ENCODE results near the gene TPCN1.
A peak's percentile ranks its signal among the peaks of the same experiment; 100 is the strongest.

The TPCN1 gene

GRCh38 chr12:113245695-113246477 lies 24.6 kb downstream of the TPCN1 start (continued):
- TF ChIP-seq ZNF555 (tag by site-specific recombination; conservative IDR thresholded peaks at IDR 0.05) = no peak
- TF ChIP-seq HIC1 (tag by site-specific recombination; IDR thresholded peaks at IDR 0.05) = peak; percentile 29; the same call in 1 of the 2 replicates
- no peak for TF ChIP-seq YY2 (tag by site-specific recombination; IDR thresholded peaks at IDR 0.05)
- TF ChIP-seq ZBTB48 (tag by site-specific recombination; IDR thresholded peaks at IDR 0.05) = peak; percentile 74
- 0 out of 2 replicates have a peak, but pooled peaks have one; percentile 43 for TF ChIP-seq REPIN1 (tag by site-specific recombination; IDR thresholded peaks at IDR 0.05; ENCODE audit: low read depth)
- 0 out of 2 replicates have a peak, but pooled peaks have one; percentile 22 for TF ChIP-seq SP2 (tag by site-specific recombination; IDR thresholded peaks at IDR 0.05)
- no peak for TF ChIP-seq AEBP2 (tag by site-specific recombination; IDR thresholded peaks at IDR 0.05; ENCODE audit: borderline replicate concordance)
- TF ChIP-seq ZBTB21 (tag by site-specific recombination; IDR thresholded peaks at IDR 0.05) = peak; percentile 97
- TF ChIP-seq GLIS1 (tag by site-specific recombination; IDR thresholded peaks at IDR 0.05) = peak; percentile 93
- no peak for TF ChIP-seq ZFP41 (tag by site-specific recombination; IDR thresholded peaks at IDR 0.05; ENCODE audit: borderline replicate concordance)
- TF ChIP-seq ZNF626 (tag by site-specific recombination; IDR thresholded peaks at IDR 0.05) = no peak
- no peak for TF ChIP-seq ZNF670 (tag by site-specific recombination; IDR thresholded peaks at IDR 0.05; ENCODE audit: low read depth)
- no peak for TF ChIP-seq ZNF654 (tag by site-specific recombination; IDR thresholded peaks at IDR 0.05; ENCODE audit: low read depth)
- peak; percentile 80 for TF ChIP-seq ZBTB17 (tag by site-specific recombination; IDR thresholded peaks at IDR 0.05)
- TF ChIP-seq ZNF394 (tag by site-specific recombination; IDR thresholded peaks at IDR 0.05; ENCODE audit: borderline replicate concordance) = peak; percentile 35; the same call in 1 of the 2 replicates
- 0 out of 2 replicates have a peak, but pooled peaks have one; percentile 41 for TF ChIP-seq BCL11A (tag by site-specific recombination; IDR thresholded peaks at IDR 0.05; ENCODE audit: low read depth)
- peak; percentile 62 for TF ChIP-seq KLF9 (tag by site-specific recombination; IDR thresholded peaks at IDR 0.05; ENCODE audit: low read depth)
- peak; percentile 55 for TF ChIP-seq ZBTB11 (tag by site-specific recombination; conservative IDR thresholded peaks at IDR 0.05; ENCODE audit: low read depth)
- TF ChIP-seq FEZF1 (tag by site-specific recombination; IDR thresholded peaks at IDR 0.05) = peak; percentile 82
- no peak for TF ChIP-seq BCL6B (tag by site-specific recombination; IDR thresholded peaks at IDR 0.05)
- TF ChIP-seq KLF1 (tag by site-specific recombination; IDR thresholded peaks at IDR 0.05) = peak; percentile 33; the same call in 1 of the 2 replicates
- TF ChIP-seq ZNF239 (tag by site-specific recombination; IDR thresholded peaks at IDR 0.05) = no peak
- TF ChIP-seq ZNF600 (tag by site-specific recombination; IDR thresholded peaks at IDR 0.05) = peak; percentile 98
- TF ChIP-seq ZNF660 (tag by site-specific recombination; IDR thresholded peaks at IDR 0.05) = peak; percentile 88
- TF ChIP-seq SCRT1 (tag by site-specific recombination; IDR thresholded peaks at IDR 0.05; ENCODE audit: borderline replicate concordance) = peak; percentile 94
- no peak; the same call in 1 of the 2 replicates for TF ChIP-seq ZNF785 (tag by site-specific recombination; IDR thresholded peaks at IDR 0.05)
- TF ChIP-seq ZNF248 (tag by site-specific recombination; IDR thresholded peaks at IDR 0.05) = no peak
- peak; percentile 83 for TF ChIP-seq PATZ1 (tag by site-specific recombination; IDR thresholded peaks at IDR 0.05)

All from HEK293 (cell line).